ENCODE measurements around the gene PROKR2. TPM values are rescaled to one million over a fixed set of nuclear protein-coding genes. Genes with fewer than 3 reads are reported as not detected.
A peak's percentile ranks its signal among the peaks of the same experiment; 100 is the strongest.

PROKR2 gene
- total RNA-seq, 3 donors from 2014 or later (not counting 1 experiment from before 2014, with no cell fraction given): not detected

GRCh38 chr20:5298811-5299210 is 17.9 kb downstream of the PROKR2 start:
- no peak overlapping the region for H3K4me3 ChIP-seq (ENCODE audit: low read length)
- intact Hi-C loops (cut with micrococcal nuclease): loop anchor here (10.0 kb wide), 1 partner anchor 64 kb away; no protein-coding TSS in a partner anchor
- peaks cover 20 to 53% of the 10 kb centered on the region in 2 donors for H3K27me3 Mint-ChIP-seq (ENCODE audit: low read depth in 2 of 2)
- 92% methylated on average over 5 of the region's 5 CpGs for WGBS (ENCODE audit: insufficient coverage)
- no peak for DNase-seq
- no peak for TF ChIP-seq CTCF (IDR thresholded peaks at IDR 0.05)
- H3K27ac Mint-ChIP-seq: no peak overlapping the region
- H3K36me3 Mint-ChIP-seq: no peaks in the 10 kb centered on the region
- no peaks in the 10 kb centered on the region for H3K36me3 ChIP-seq (ENCODE audit: control insufficient read depth, insufficient read depth, low read length)
- no peaks in the 10 kb centered on the region for H3K4me1 ChIP-seq (ENCODE audit: control insufficient read depth, insufficient read depth, low read length)
- no peak for ATAC-seq
- peaks cover 0 to 4% of the 10 kb centered on the region in 2 donors for H3K4me1 Mint-ChIP-seq
- no peaks in the 10 kb centered on the region for H3K9me3 Mint-ChIP-seq
- no peaks in the 10 kb centered on the region for H3K27me3 ChIP-seq (ENCODE audit: control insufficient read depth, insufficient read depth, low read length)
- H3K4me3 Mint-ChIP-seq: no peak overlapping the region
- no peak overlapping the region for H3K27ac ChIP-seq (ENCODE audit: low read length)
- peaks cover 4% of the 10 kb centered on the region for H3K9me3 ChIP-seq (ENCODE audit: control insufficient read depth, insufficient read depth, low read length)

GRCh38 chr20:5297280-5298004 is 19.3 kb downstream of the PROKR2 start:
- intact Hi-C loops (cut with micrococcal nuclease): loop anchor here (10.0 kb wide), 1 partner anchor 63 kb away; no protein-coding TSS in a partner anchor
- no peak for ATAC-seq

GRCh38 chr20:5290596-5290995 is 26.2 kb downstream of the PROKR2 start:
- Histone ChIP-seq H3K27ac (ENCODE audit: low read length) (no peak overlapping the region), H3K36me3 (ENCODE audit: control insufficient read depth, insufficient read depth, low read length) (no peaks in the 10 kb centered on the region), H3K4me1 (ENCODE audit: control insufficient read depth, insufficient read depth, low read length) (no peaks in the 10 kb centered on the region), H3K4me3 (ENCODE audit: low read length) (no peak overlapping the region), H3K9me3 (ENCODE audit: control insufficient read depth, insufficient read depth, low read length) (no peaks in the 10 kb centered on the region), H3K27me3 (ENCODE audit: control insufficient read depth, insufficient read depth, low read length) (no peaks in the 10 kb centered on the region)
- H3K4me3 Mint-ChIP-seq: no peak overlapping the region
- no peaks in the 10 kb centered on the region for H3K4me1 Mint-ChIP-seq
- 77% methylated on average over 4 of the region's 6 CpGs for WGBS (ENCODE audit: insufficient coverage)
- TF ChIP-seq CTCF (IDR thresholded peaks at IDR 0.05): no peak
- no peaks in the 10 kb centered on the region for H3K9me3 Mint-ChIP-seq
- ATAC-seq: no peak
- intact Hi-C loops (cut with micrococcal nuclease): loop anchor here (10.0 kb wide), 1 partner anchor 56 kb away; no protein-coding TSS in a partner anchor
- DNase-seq: no peak
- no peak overlapping the region for H3K27ac Mint-ChIP-seq
- no peaks in the 10 kb centered on the region for H3K36me3 Mint-ChIP-seq
- peaks cover 19 to 51% of the 10 kb centered on the region in 2 donors for H3K27me3 Mint-ChIP-seq (ENCODE audit: low read depth in 2 of 2)

More at GRCh38 chr20:5297280-5298004, 19.3 kb downstream of the PROKR2 start:
- Mint-ChIP-seq H3K27me3 (ENCODE audit: low read depth in 2 of 2) (peaks cover 21 to 61% of the 10 kb centered on the region in 2 donors), H3K27ac (no peak overlapping the region), H3K4me3 (no peak overlapping the region), H3K4me1 (peaks cover 0 to 4% of the 10 kb centered on the region in 2 donors), H3K9me3 (no peaks in the 10 kb centered on the region), H3K36me3 (no peaks in the 10 kb centered on the region)
- H3K4me3 ChIP-seq (ENCODE audit: low read length): no peak overlapping the region
- no peaks in the 10 kb centered on the region for H3K4me1 ChIP-seq (ENCODE audit: control insufficient read depth, insufficient read depth, low read length)
- H3K9me3 ChIP-seq (ENCODE audit: control insufficient read depth, insufficient read depth, low read length): peaks cover 4% of the 10 kb centered on the region
- no peaks in the 10 kb centered on the region for H3K27me3 ChIP-seq (ENCODE audit: control insufficient read depth, insufficient read depth, low read length)
- no peaks in the 10 kb centered on the region for H3K36me3 ChIP-seq (ENCODE audit: control insufficient read depth, insufficient read depth, low read length)
- 74% methylated on average over 11 of the region's 11 CpGs for WGBS (ENCODE audit: insufficient coverage)
- TF ChIP-seq CTCF (IDR thresholded peaks at IDR 0.05): no peak
- peak in 1 of 2 donors; percentile 9 for DNase-seq
- no peak overlapping the region for H3K27ac ChIP-seq (ENCODE audit: low read length)
